GM23338 (cell line): ENCODE results near the gene PLEKHO1. TPM values are rescaled to one million over a fixed set of nuclear protein-coding genes. Genes with fewer than 3 reads are reported as not detected.
"Not testable (repeated sequence)": the region's sequence is repeated elsewhere in the genome, so short reads cannot be mapped to it uniquely, and the experiment has no call there.

Experiments
- ATAC-seq: fragments of 200-7000 bp; cut with Tn5 transposase; 3 replicates; pipeline ENCODE4 v1.9.1; 2020
- DNase-seq: peaks from one replicate; pipeline ENCODE4 v3.0.0-alpha.2; 2015; ENCODE audit warnings: low spot score
- H2AFZ ChIP-seq: fragments of 200-600 bp; sonication (generic); 2 replicates; pipeline ENCODE4 v1.8.0; 2016; ENCODE audit warnings: antibody characterized with exemption, mild to moderate bottlenecking, moderate library complexity
- H3F3A ChIP-seq: fragments of 200-600 bp; sonication (generic); replicated peaks from 2 replicates; pipeline ENCODE4 v1.8.0; 2017; ENCODE audit warnings: antibody characterized with exemption, mixed run types, low read depth
- H3K27ac ChIP-seq: fragments of 200-600 bp; sonication (generic); 2 replicates; pipeline ENCODE4 v1.6.1; 2016; ENCODE audit warnings: low read depth
- H3K27me3 ChIP-seq: fragments of 200-600 bp; sonication (generic); 2 replicates; pipeline ENCODE4 v1.8.0; 2016; ENCODE audit warnings: mild to moderate bottlenecking, mixed run types, moderate library complexity; ENCODE audit not compliant: insufficient read depth
- H3K36me3 ChIP-seq: fragments of 200-600 bp; sonication (generic); 2 replicates; pipeline ENCODE4 v1.8.0; 2016; ENCODE audit warnings: mild to moderate bottlenecking; ENCODE audit not compliant: insufficient read depth
- H3K4me1 ChIP-seq: fragments of 200-600 bp; sonication (generic); 2 replicates; pipeline ENCODE4 v1.8.0; 2016; ENCODE audit warnings: mild to moderate bottlenecking, moderate library complexity; ENCODE audit not compliant: insufficient read depth
- H3K4me2 ChIP-seq: fragments of 200-600 bp; sonication (generic); 2 replicates; pipeline ENCODE4 v1.7.1; 2017; ENCODE audit warnings: mixed run types
- H3K4me3 ChIP-seq: fragments of 200-600 bp; sonication (generic); 2 replicates; pipeline ENCODE4 v1.6.1; 2016; ENCODE audit warnings: mixed run types
- H3K79me2 ChIP-seq: fragments of 200-600 bp; sonication (generic); replicated peaks from 2 replicates; pipeline ENCODE4 v1.8.0; 2017; ENCODE audit warnings: mild to moderate bottlenecking; ENCODE audit not compliant: insufficient read depth
- H3K9me2 ChIP-seq: fragments of 200-600 bp; sonication (generic); 2 replicates; pipeline ENCODE4 v1.8.0; 2017; ENCODE audit not compliant: insufficient read depth
- H4K20me1 ChIP-seq: fragments of 200-600 bp; sonication (generic); replicated peaks from 2 replicates; pipeline ENCODE4 v1.8.0; 2017; ENCODE audit warnings: mild to moderate bottlenecking; ENCODE audit not compliant: insufficient read depth
- H3K27ac Mint-ChIP-seq: 2 replicates; pipeline ENCODE4 v1.8.0; 2020; ENCODE audit warnings: inconsistent platforms, mild to moderate bottlenecking, moderate library complexity, mixed read lengths
- H3K27me3 Mint-ChIP-seq: 3 replicates; pipeline ENCODE4 v1.8.0; 2022; ENCODE audit warnings: low read depth, mild to moderate bottlenecking, moderate library complexity, mixed read lengths, inconsistent platforms; ENCODE audit not compliant: insufficient read depth, poor library complexity
- H3K36me3 Mint-ChIP-seq: 3 replicates; pipeline ENCODE4 v1.8.0; 2021; ENCODE audit warnings: low read depth, mild to moderate bottlenecking, inconsistent platforms, moderate library complexity, mixed read lengths
- H3K4me1 Mint-ChIP-seq: 3 replicates; pipeline ENCODE4 v1.8.0; 2020; ENCODE audit warnings: mild to moderate bottlenecking, inconsistent platforms, mixed read lengths
- H3K4me3 Mint-ChIP-seq: 3 replicates; pipeline ENCODE4 v1.8.0; 2021; ENCODE audit warnings: moderate library complexity, mild to moderate bottlenecking, inconsistent platforms, mixed read lengths
- H3K9me3 Mint-ChIP-seq: 3 replicates; pipeline ENCODE4 v1.8.0; 2020; ENCODE audit warnings: moderate library complexity, mild to moderate bottlenecking, inconsistent platforms, mixed read lengths
- CREB1 ChIP-seq: fragments of 250-450 bp; sonication (Bioruptor Pico); IDR thresholded peaks from 2 replicates; pipeline ENCODE4 v1.5.0; 2020; ENCODE audit warnings: low read depth, mild to moderate bottlenecking, moderate library complexity
- CTCF ChIP-seq, 2 experiments: fragments of 200-600 bp in 1 of 2; sonication (generic) in 1 of 2; conservative IDR thresholded peaks; 2 replicates each; pipeline versions ENCODE4 v1.5.1 to v1.6.1; 2016 to 2017; ENCODE audit warnings: antibody characterized with exemption in 2 of 2, low read depth in 2 of 2, mild to moderate bottlenecking in 2 of 2, moderate library complexity in 1 of 2
- ETS1 ChIP-seq: IDR thresholded peaks from 2 replicates; pipeline ENCODE4 v1.6.1; 2016; ENCODE audit warnings: antibody characterized with exemption
- JUNB ChIP-seq: IDR thresholded peaks from one replicate; pipeline ENCODE4 v1.6.1; 2016; ENCODE audit warnings: antibody characterized with exemption; ENCODE audit not compliant: unreplicated experiment
- NANOG ChIP-seq: IDR thresholded peaks from 2 replicates; pipeline ENCODE4 v1.6.1; 2016; ENCODE audit warnings: antibody characterized with exemption, borderline replicate concordance
- POLR2AphosphoS5 ChIP-seq: IDR thresholded peaks from 2 replicates; pipeline ENCODE4 v1.6.1; 2016; ENCODE audit warnings: antibody characterized with exemption, low read depth
- REST ChIP-seq: IDR thresholded peaks from one replicate; pipeline ENCODE4 v1.6.1; 2018; ENCODE audit warnings: antibody characterized with exemption; ENCODE audit not compliant: unreplicated experiment
- STAT1 ChIP-seq: IDR thresholded peaks from one replicate; pipeline ENCODE4 v1.6.1; 2016; ENCODE audit warnings: antibody characterized with exemption; ENCODE audit not compliant: unreplicated experiment
- ZNF114 ChIP-seq: fragments of 250-450 bp; sonication (Bioruptor Pico); IDR thresholded peaks from 2 replicates; pipeline ENCODE4 v1.5.0; 2020; ENCODE audit warnings: mild to moderate bottlenecking, moderate library complexity
- ZNF331 ChIP-seq: fragments of 250-450 bp; sonication (Bioruptor Pico); IDR thresholded peaks from 2 replicates; pipeline ENCODE4 v1.5.0; 2020; ENCODE audit warnings: low read depth, mild to moderate bottlenecking, moderate library complexity
- ZNF462 ChIP-seq: fragments of 250-450 bp; sonication (Bioruptor Pico); IDR thresholded peaks from 2 replicates; pipeline ENCODE4 v1.5.0; 2020; ENCODE audit warnings: mild to moderate bottlenecking, moderate library complexity
- polyA plus RNA-seq: library from polyadenylated mRNA; unstranded; fragments of >200 nt; fragmentation: Nextera tagmentation; extraction: Ambion mirVana; gene quantifications from 2 replicates; pipeline ENCODE4 v1.2.1, GENCODE V29; 2016
- total RNA-seq: library from RNA; depleted of rRNA; stranded (reverse); fragments of >200 nt; shearing (Covaris generic); gene quantifications from 2 replicates; pipeline ENCODE4 v1.2.3, GENCODE V29; 2014

PLEKHO1 gene
- total and polyA plus RNA-seq, 2 experiments from 2014 or later: 34.3 to 36.7 TPM

- not testable (repeated sequence) for H3K27me3 ChIP-seq, H3K27ac ChIP-seq, H3K9me3 Mint-ChIP-seq, H3K27ac Mint-ChIP-seq, H3K36me3 ChIP-seq, H3K4me3 ChIP-seq, H3K9me2 ChIP-seq, H3K4me2 ChIP-seq, H4K20me1 ChIP-seq, H3K4me1 ChIP-seq, H2AFZ ChIP-seq, H3K27me3 Mint-ChIP-seq, H3K79me2 ChIP-seq, DNase-seq, H3K4me3 Mint-ChIP-seq, H3K4me1 Mint-ChIP-seq, H3F3A ChIP-seq, ATAC-seq, H3K36me3 Mint-ChIP-seq
Measured at GRCh38 chr1:150135400-150135799, 14.3 kb upstream of the PLEKHO1 start.

GRCh38 chr1:150138044-150138443 is 11.7 kb upstream of the PLEKHO1 start:
- Histone ChIP-seq H3K27ac (no peak overlapping the region), H3K9me2 (no peaks in the 10 kb centered on the region), H3K36me3 (no peaks in the 10 kb centered on the region), H4K20me1 (no peaks in the 10 kb centered on the region), H3K4me1 (no peaks in the 10 kb centered on the region), H2AFZ (no peak overlapping the region), H3K4me2 (no peak overlapping the region), H3K79me2 (no peaks in the 10 kb centered on the region), H3K27me3 (no peaks in the 10 kb centered on the region), H3F3A (no peaks in the 10 kb centered on the region), H3K4me3 (no peak overlapping the region)
- Mint-ChIP-seq H3K4me3 (no peak overlapping the region), H3K4me1 (no peaks in the 10 kb centered on the region), H3K36me3 (no peaks in the 10 kb centered on the region), H3K27me3 (no peaks in the 10 kb centered on the region), H3K27ac (no peak overlapping the region), H3K9me3 (no peaks in the 10 kb centered on the region)
- no peak for DNase-seq
- ATAC-seq: no peak
- TF ChIP-seq REST: no peak
- no peak for TF ChIP-seq ETS1
- TF ChIP-seq ZNF462: no peak
- TF ChIP-seq NANOG: no peak
- no peak for TF ChIP-seq ZNF331 (CRISPR knock-in tag)
- TF ChIP-seq CREB1 (CRISPR knock-in tag): no peak
- no peak for TF ChIP-seq POLR2AphosphoS5
- TF ChIP-seq STAT1: no peak
- no peak for TF ChIP-seq JUNB
- no peak for TF ChIP-seq CTCF (conservative IDR thresholded peaks at IDR 0.05; ENCODE audit: low read depth in 2 of 2)
- no peak for TF ChIP-seq ZNF114 (CRISPR knock-in tag)
